NCI-H146 (cell line): ENCODE results near the gene RPL11.
"Not testable (repeated sequence)": the region's sequence is repeated elsewhere in the genome, so short reads cannot be mapped to it uniquely, and the experiment has no call there.

Experiments used
- DNase-seq: peaks from one replicate; lab custom pipeline; 2025; lab: John Stamatoyannopoulos, UW

The RPL11 gene

GRCh38 chr1:23691499-23692307 lies at the start of gene RPL11:
Gene RPL11 (plus strand): TSS chr1:23691806. CDS start chr1:23691824, 18 bp downstream.
- peak; percentile 90 for DNase-seq

DNA sequence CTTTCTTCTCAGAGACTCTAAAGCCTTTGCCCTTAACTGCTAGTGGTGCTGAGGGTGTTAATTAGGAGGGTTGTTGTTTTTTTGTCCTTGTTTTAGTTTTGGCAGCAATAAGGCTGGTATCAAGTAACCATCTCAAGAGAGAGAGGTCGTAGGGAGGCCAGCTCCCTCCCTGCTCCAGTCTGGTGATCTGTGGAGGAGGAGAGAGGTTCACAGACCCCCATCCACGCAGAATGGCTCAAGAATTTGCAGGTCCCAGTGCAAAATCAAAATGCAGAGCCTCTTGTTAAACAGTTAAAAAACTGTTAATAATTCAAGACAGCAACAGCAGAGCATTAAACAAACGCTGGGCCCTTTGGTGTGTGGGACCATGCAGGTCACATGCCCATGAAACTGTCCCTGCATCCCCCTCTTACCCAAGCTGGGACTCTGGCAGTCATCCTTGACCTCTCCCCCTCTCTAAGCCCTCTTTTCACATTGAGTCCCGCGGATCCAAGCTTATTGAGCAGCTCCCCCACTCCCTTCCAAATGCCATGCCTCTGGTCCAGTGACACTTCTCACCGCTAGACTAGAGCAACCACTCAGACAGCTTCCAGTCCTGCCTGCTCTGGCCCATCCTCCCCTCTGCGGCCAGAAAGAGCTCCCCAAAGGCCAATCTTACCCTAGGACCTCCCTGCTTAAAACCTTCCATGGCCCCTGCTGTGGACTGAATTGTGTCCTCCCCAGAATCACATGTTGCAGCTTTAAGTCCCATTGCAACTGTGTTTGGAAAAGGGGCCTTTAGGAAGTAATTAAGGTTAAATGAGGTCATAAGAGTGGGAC lies 47.7 kb upstream of the RPL11 start:
- no peak for DNase-seq

GRCh38 chr1:23644555-23644866 lies 47.1 kb upstream of the RPL11 start:
- no peak for DNase-seq

DNA sequence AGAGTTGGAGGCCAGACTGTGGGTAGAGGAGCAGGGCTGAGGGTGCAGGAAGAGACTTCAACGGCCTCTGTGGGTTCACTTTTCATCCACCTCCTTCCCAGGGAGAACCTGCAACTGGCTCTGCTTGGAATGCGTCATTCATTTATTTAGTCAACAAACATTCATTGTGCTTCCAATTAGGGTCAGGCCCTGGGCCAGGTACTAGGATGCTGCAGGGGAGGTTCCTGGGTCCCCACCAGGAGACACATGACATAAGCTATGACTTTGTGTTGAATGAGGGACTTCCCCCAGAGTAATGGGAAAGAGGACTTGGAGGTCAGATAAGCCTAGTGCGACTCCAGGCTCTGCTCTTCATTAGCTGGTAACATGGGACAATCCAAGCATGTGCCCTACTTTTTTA lies 46.3 kb upstream of the RPL11 start:
- no peak for DNase-seq

- DNase-seq = no peak
Measured at GRCh38 chr1:23646091-23646490, 45.5 kb upstream of the RPL11 start.

DNA sequence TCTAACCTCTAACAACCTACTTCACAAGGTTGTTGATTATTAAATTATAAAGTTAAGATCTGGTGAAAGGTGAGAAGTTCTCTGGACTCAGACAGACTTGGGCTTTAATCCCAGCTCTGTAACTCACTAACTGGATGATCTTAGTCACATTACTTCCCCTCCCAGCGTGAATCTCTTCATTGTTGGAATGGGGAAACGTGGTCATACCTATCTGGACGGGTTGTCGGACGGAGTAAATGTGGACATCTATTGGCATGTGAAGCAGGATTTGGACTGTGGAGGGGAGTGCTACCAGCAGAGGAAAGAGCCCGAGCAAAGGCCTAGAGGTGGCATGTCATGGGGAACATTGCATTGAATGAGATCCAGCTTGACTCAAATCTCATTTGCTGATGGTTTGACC lies 45.1 kb upstream of the RPL11 start:
- no peak for DNase-seq

GRCh38 chr1:23648576-23648975 lies 43.0 kb upstream of the RPL11 start:
- no peak for DNase-seq

DNA sequence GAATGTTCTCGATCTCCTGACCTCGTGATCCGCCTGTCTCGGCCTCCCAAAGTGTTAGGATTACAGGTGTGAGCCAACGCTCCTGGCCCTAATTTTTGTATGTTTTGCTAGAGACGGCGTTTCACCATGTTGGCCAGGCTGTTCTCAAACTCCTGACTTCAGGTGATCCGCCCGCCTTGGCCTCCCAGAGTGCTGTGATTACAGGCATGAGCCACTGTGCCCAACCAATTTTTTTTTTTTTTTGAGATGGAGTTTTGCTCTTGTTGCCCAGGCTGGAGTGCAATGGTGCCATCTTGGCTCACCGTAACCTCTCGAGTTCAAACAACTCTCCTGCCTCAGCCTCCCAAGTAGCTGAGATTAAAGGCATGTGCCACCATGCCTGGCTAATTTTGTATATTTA lies 42.4 kb upstream of the RPL11 start:
- DNase-seq = not testable (repeated sequence)

- no peak for DNase-seq
Measured at GRCh38 chr1:23650344-23650990, 41.1 kb upstream of the RPL11 start.

- no peak for DNase-seq
Measured at GRCh38 chr1:23651069-23651808, 40.4 kb upstream of the RPL11 start.

DNA sequence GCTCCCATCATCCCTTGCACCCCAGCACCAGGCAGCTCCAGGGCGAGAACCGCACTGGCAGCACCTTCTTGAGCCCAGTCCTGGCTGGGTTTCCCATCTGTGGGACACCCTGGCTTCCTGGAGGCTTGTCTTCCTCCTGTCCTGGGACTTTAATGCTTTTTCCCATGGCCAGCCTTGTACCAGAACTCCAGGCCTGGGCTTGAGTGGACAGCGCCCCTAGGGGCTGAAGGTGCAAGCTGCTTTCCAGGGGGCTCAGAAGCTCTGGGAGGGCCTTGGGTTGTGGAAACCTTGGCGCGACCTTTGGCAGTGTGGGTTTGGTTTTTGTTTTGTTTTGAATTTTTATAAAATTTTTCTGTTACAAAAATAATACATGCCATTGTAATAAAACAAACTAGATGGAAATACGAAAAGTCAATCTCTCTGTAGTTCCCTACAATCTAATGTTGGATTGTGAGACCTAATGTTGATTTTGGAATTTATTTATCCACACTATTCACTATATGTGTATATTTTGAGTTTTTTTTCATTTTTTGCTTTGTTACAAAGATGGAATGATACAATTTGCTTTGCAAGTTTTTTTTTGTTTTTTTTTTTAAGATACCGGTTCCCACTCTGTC lies 33.8 kb upstream of the RPL11 start:
- no peak for DNase-seq

DNA sequence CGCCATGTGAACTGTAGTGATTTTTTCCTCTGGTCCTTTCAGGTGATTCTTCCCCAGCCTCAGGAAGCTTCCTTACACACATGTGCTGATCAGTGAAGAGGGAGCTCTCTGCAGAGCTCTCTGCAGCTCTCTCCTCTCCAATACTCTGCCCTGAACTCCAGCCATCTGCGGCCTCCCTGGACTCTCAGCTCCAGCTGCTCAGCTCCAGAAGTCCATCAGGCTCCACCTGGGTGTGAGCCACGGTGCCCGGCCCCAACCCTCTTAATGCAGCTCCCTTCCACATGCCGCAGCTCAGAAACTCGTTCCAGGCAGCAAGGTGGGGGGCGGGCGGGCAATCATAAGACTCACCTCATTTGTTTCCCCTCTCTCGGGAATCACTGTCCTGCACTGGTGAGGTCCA lies 30.9 kb upstream of the RPL11 start:
- DNase-seq = no peak

DNA sequence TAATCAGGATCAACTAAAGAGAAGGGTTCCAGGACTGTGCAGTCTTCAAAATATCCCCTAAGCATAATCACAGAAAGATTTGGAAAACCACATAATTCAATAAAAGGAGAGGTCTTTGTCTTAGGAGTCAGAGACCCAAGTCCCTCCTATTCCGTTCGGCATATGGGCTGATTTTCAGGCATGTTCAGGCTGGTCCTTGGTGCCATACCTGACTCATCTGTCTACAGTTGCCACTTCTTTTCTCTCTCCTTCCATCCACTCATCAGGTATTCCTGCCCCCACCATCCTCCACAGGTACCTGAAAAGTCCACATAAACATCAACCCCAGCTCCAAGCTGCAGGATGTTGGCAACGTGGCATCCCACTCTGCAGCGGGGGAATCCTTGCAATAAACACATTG lies 29.7 kb upstream of the RPL11 start:
- DNase-seq = no peak

GRCh38 chr1:23664837-23665795 lies 26.5 kb upstream of the RPL11 start:
- peak; percentile 36 for DNase-seq

DNA sequence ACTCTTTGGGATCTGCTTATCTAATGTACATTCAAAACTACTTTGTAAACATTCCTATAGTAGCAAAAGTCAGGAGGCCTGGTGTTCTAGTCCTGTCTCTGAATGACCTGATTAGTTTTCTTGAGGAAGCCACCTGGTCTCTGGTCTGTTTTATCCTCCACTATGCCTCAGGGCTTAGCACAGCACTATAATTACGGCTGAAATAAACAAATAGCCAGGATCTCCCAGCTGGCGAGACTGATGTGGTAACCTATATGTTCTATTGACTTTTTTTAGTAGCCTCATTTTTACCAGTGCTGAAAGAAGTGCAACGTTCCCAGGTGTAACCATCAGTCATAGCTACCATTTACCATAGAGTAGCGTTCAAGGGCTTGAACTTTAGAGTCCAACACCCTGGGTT lies 24.2 kb upstream of the RPL11 start:
- peak; percentile 80 for DNase-seq

DNA sequence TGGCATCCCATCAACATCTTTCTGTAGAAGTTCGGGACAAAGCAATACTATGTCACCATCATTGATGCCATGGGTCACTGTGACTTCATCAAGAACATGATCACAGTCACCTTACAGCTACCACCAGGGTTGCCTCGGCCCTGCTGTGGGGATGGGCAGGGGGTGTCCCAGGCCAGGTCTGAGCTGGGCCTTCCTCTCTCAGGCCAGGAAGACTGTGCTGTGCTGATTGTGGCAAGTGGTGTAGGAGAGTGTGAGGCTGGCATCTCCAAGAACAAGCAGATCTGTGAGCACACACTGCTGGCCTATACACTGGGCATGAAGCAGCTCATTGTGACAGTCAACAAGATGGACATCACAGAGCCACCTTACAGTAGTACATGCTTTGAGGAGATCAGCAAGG lies 20.9 kb upstream of the RPL11 start:
- no peak for DNase-seq

DNA sequence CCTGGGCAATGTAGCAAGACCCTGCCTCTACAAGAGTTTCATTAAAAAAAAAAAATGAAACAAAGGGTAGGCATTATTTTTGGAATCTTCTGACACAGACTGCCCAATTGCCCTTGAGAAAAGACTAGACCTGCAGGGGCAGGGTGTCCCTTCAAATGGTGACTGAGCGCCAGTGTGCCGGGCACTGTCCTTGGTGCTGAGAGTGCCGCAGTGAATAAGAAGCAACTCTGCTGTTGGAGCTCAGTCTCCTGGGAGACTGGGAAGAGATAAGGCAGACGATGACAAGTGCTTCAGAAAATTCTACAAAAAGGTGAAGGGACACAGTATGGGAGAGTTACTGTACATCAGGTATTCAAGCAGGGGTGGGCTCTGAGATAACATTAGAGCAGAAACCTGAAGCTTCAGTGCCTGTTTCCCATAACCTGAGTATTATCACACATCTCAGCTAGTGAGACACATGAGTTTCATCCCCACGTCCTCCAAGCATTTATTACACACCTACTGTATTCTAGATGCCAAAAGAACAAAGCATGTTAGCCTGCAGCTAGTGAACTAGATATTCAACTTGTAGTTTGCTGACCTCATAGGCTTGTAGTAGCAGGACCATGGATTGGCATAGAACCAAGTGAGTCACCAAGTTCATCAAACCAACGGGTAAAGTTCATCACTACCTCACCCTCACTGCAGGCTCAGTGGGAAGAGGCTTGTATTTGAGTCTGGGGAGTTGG lies 18.4 kb upstream of the RPL11 start:
- no peak for DNase-seq

DNA sequence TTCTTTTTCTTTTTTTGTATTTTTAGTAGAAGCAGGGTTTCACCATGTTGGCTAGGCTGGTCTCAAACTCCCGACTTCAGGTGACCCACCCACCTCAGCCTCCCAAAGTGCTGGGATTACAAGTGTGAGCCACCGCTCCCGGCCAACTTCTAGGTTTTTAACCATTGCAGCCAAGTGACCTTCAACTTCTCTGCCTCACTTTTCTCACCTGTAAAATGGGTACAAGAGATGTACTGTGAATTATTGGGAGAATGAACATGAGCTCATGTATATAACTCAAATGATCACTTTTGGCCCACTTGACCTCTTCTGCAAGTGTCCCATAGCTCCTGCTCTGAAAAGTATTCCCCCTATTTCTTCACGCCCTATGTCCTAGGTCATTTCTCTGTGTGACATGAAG lies 11.8 kb upstream of the RPL11 start:
- no peak for DNase-seq

DNA sequence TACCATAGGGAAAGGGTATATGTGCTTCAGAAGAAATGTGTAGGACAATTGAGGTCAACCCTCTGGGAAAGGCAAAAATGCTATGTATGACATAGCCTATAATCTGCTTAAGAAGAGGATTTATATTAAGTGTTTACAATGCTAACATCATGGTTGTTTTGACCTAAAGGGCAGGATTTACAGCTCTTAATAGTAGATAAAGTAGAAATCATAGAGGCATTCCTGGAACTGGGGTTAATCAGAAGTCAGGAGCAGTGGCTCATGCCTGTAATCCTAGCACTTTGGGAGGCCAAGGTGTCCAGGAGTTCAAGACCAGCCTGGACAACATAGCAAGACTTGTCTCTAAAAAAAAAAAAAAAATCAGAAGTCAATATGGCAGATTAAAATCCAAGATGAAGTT lies 8.7 kb upstream of the RPL11 start:
- DNase-seq = no peak

DNA sequence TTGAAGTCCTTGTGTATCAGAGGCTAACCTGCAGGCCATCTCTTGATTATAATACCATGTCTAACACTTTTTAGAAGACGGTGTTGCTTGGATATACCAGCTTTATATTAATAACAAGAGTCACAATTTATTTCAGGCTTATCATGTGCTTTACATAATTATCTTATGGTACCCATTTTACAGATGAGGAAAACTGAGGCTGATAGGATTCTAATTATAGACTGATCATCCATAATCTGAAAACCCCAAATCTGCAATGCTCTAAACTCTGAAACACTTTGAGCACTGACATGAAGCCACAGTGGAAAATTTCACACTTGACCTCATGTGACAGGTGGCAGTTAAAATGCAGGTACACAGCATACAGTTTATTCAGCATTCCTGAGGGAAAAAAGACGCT lies 7.2 kb upstream of the RPL11 start:
- DNase-seq = no peak
